ENCODE measurements around the gene SOCS7.

Gene SOCS7

GRCh38 chr17:38338053-38338452 lies 13.6 kb upstream of the SOCS7 start:
- no peak for FAIRE-seq

- no peak for FAIRE-seq
These were observed 13.1 kb upstream of the SOCS7 start for GRCh38 chr17:38338535-38338934.

GRCh38 chr17:38339891-38340290 lies 11.8 kb upstream of the SOCS7 start:
- FAIRE-seq, result no peak

GRCh38 chr17:38341035-38341721 lies 10.5 kb upstream of the SOCS7 start:
- FAIRE-seq, result no peak

GRCh38 chr17:38342886-38343607 lies 8.6 kb upstream of the SOCS7 start:
- no peak for FAIRE-seq

GRCh38 chr17:38343608-38344419 lies 7.8 kb upstream of the SOCS7 start, which contains the start of gene GPR179:
TSS of gene GPR179 (minus strand) at chr17:38343956. CDS start at chr17:38343789, 167 bp downstream.
- FAIRE-seq, result no peak

- no peak for FAIRE-seq
These were observed 7.3 kb upstream of the SOCS7 start for GRCh38 chr17:38344420-38344745.

GRCh38 chr17:38345743-38346142 lies 5.9 kb upstream of the SOCS7 start:
- no peak for FAIRE-seq

GRCh38 chr17:38349097-38349730 lies 2.4 kb upstream of the SOCS7 start:
- FAIRE-seq, result no peak

- FAIRE-seq, result no peak
These were observed 1.6 kb upstream of the SOCS7 start for GRCh38 chr17:38350035-38350434.

- FAIRE-seq, result no peak
These were observed 821 bp downstream of the SOCS7 start for GRCh38 chr17:38352245-38353085.

GRCh38 chr17:38353086-38353604 lies 1.5 kb downstream of the SOCS7 start:
- FAIRE-seq, result no peak

GRCh38 chr17:38353668-38354067 lies 2.0 kb downstream of the SOCS7 start:
- no peak for FAIRE-seq

- no peak for FAIRE-seq
These were observed 2.8 kb downstream of the SOCS7 start for GRCh38 chr17:38354466-38354865.

GRCh38 chr17:38355251-38355650 lies 3.6 kb downstream of the SOCS7 start:
- no peak for FAIRE-seq

GRCh38 chr17:38357486-38358123 lies 6.0 kb downstream of the SOCS7 start:
- no peak for FAIRE-seq

GRCh38 chr17:38358586-38359513 lies 7.2 kb downstream of the SOCS7 start:
- no peak for FAIRE-seq

- no peak for FAIRE-seq
These were observed 10.2 kb downstream of the SOCS7 start for GRCh38 chr17:38361694-38362465.

- no peak for FAIRE-seq
These were observed 11.4 kb downstream of the SOCS7 start for GRCh38 chr17:38363016-38363415.

GRCh38 chr17:38364741-38365140 lies 13.1 kb downstream of the SOCS7 start:
- FAIRE-seq, result no peak
